A673 (cell line): ENCODE results near the gene UTP15. TPM values are rescaled to one million over a fixed set of nuclear protein-coding genes. Genes with fewer than 3 reads are reported as not detected.

Experiments used
- BruUV-seq: library from RNA; stranded (reverse); fragments of 400-500 nt; replicated peaks from 2 replicates; lab custom pipeline; 2021; lab: Mats Ljungman, UMichigan
- CTCF ChIA-PET: fragments of 300-600 bp; sonication (Branson Sonifier 250); formaldehyde crosslinking; loops from one replicate; lab custom pipeline; 2022; ENCODE audit warnings: antibody characterized with exemption; lab: Charles Lee
- POLR2A ChIA-PET: fragments of 300-600 bp; sonication (Branson Sonifier 250); formaldehyde crosslinking; loops from one replicate; lab custom pipeline; 2022; ENCODE audit warnings: antibody characterized with exemption; ENCODE audit not compliant: low non-redundant PET; lab: Charles Lee
- DNase-seq: peaks from one replicate; pipeline ENCODE4 v3.0.0-alpha.2; 2015; ENCODE audit warnings: low spot score
- H3K27ac ChIP-seq: fragments of 200-600 bp; sonication (generic); 2 replicates; pipeline ENCODE4 v1.5.1; 2016; ENCODE audit warnings: mixed run types, low read depth, mild to moderate bottlenecking, mixed read lengths, antibody characterized with exemption, low read length; ENCODE audit not compliant: poor library complexity, severe bottlenecking
- H3K27me3 ChIP-seq: fragments of 200-600 bp; sonication (generic); replicated peaks from 2 replicates; pipeline ENCODE4 v1.6.1; 2017; ENCODE audit warnings: mixed run types, low read depth, mild to moderate bottlenecking, mixed read lengths, antibody characterized with exemption, low read length; ENCODE audit not compliant: insufficient read depth, poor library complexity
- H3K36me3 ChIP-seq: fragments of 200-600 bp; sonication (generic); 2 replicates; pipeline ENCODE4 v1.6.1; 2016; ENCODE audit warnings: mixed run types, mild to moderate bottlenecking, mixed read lengths, antibody characterized with exemption, low read length; ENCODE audit not compliant: insufficient read depth, poor library complexity, severe bottlenecking
- H3K4me1 ChIP-seq: fragments of 200-600 bp; sonication (generic); 2 replicates; pipeline ENCODE4 v1.6.1; 2017; ENCODE audit warnings: mixed run types, mild to moderate bottlenecking, mixed read lengths, antibody characterized with exemption, low read length; ENCODE audit not compliant: insufficient read depth, poor library complexity, severe bottlenecking
- H3K4me3 ChIP-seq: fragments of 200-600 bp; sonication (generic); 2 replicates; pipeline ENCODE4 v1.5.1; 2016; ENCODE audit warnings: low read depth, mixed run types, mild to moderate bottlenecking, mixed read lengths, low read length; ENCODE audit not compliant: poor library complexity, severe bottlenecking
- H3K9me3 ChIP-seq: fragments of 200-600 bp; sonication (generic); 2 replicates; pipeline ENCODE4 v1.6.1; 2016; ENCODE audit warnings: mixed run types, low read depth, mild to moderate bottlenecking, mixed read lengths, antibody characterized with exemption, low read length; ENCODE audit not compliant: poor library complexity, severe bottlenecking
- CTCF ChIP-seq: fragments of 300-800, 200-600 bp; sonication (generic); conservative IDR thresholded peaks from 2 replicates; pipeline ENCODE4 v1.5.1; 2017; ENCODE audit warnings: low read depth, mild to moderate bottlenecking, antibody characterized with exemption, low read length, moderate library complexity, mixed read lengths
- EZH2 ChIP-seq: fragments of 200-600 bp; sonication (generic); IDR thresholded peaks from 2 replicates; pipeline ENCODE4 v1.6.1; 2017; ENCODE audit warnings: borderline replicate concordance, low read depth, mild to moderate bottlenecking, mixed read lengths, antibody characterized with exemption, low read length; ENCODE audit not compliant: poor library complexity, severe bottlenecking
- intact Hi-C: fragments of 100-400 bp; cut with micrococcal nuclease; formaldehyde crosslinking; loops from one replicate; pipeline ENCODE4 v1.10.0; 2022; ENCODE audit not compliant: unreplicated experiment
- total RNA-seq: library from RNA; stranded (reverse); gene quantifications from 2 replicates; pipeline ENCODE4 v1.2.3, GENCODE V29; 2021

UTP15 gene
- total RNA-seq, 1 experiment from 2014 or later, result 35.4 TPM

DNA sequence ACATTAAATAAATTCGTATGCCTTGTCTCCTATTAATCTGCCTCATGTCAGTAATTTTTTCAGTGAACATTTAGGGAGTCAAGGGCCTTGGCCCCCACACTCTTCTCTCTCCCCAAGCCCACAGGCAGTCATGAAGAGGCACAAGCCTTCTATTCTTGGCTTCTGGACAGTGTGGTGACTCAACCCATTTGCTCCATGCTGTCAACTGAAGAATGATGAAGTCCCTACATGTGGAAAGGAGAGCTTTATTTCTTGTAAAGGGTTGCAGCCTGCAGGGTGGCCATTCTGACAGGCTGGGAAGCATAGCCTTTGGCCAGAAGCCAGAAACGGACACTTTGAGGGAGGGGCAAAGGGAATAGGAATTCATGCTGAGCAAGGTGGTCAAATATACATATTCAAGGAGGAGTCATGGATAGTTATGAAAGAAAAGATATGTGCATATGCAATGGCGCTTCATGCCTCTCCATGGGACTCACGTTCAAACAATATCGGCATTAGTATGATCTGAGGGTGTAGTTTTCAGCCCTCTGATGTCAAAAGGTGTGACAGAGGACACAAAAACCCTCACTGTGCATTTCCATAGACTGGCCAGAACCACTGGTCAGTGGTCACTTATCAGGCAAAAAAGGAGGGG, 31.4 kb upstream of the UTP15 start:
- Histone ChIP-seq H3K36me3 (no peaks in the 10 kb centered on the region), H3K27ac (no peak overlapping the region), H3K4me3 (no peak overlapping the region), H3K4me1 (no peaks in the 10 kb centered on the region), H3K27me3 (no peaks in the 10 kb centered on the region), H3K9me3 (peaks cover 4% of the 10 kb centered on the region)
- no TSS peak for BruUV-seq
- DNase-seq, result no peak
- TF ChIP-seq CTCF (no peak), EZH2 (no peak)
- intact Hi-C loops, result no loop called here
- CTCF ChIA-PET, result no interaction called here
- POLR2A ChIA-PET, result no interaction called here

DNA sequence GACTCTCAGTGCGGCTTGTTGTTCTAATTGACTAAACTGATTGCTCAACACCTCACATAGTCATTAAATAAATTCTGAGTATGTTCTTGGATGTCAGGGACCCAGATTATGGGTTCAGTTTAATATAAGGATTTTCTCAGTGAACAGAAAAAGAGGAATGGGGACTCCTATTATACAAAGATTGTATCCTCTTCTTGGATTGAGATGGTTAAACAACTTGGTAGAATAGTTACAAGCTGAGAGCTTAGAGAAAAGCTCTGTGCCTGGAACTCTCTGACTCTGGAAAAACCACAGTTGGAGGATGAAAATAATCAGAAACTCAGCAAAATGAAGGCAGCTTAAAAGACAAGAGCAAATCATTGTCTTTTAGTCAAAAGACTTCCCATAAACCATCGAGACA, 30.6 kb upstream of the UTP15 start:
- TF ChIP-seq CTCF (no peak), EZH2 (no peak)
- BruUV-seq, result no TSS peak
- Histone ChIP-seq H3K4me1 (no peaks in the 10 kb centered on the region), H3K9me3 (peaks cover 4% of the 10 kb centered on the region), H3K27me3 (no peaks in the 10 kb centered on the region), H3K36me3 (no peaks in the 10 kb centered on the region), H3K27ac (no peak overlapping the region), H3K4me3 (no peak overlapping the region)
- no peak for DNase-seq
- ChIA-PET CTCF (no interaction called here), POLR2A (no interaction called here)
- intact Hi-C loops, result loop anchor here (5.0 kb wide), 2 partner anchors 453 to 613 kb away; no protein-coding TSS in a partner anchor

GRCh38 chr5:73539730-73540129, 25.8 kb upstream of the UTP15 start:
- H3K9me3 ChIP-seq, result peaks cover 4% of the 10 kb centered on the region
- DNase-seq, result no peak
- no TSS peak for BruUV-seq
- ChIA-PET POLR2A (no interaction called here), CTCF (no interaction called here)
- H3K36me3 ChIP-seq, result no peaks in the 10 kb centered on the region
- no peaks in the 10 kb centered on the region for H3K27me3 ChIP-seq
- no peak overlapping the region for H3K4me3 ChIP-seq
- TF ChIP-seq EZH2, result no peak
- no peak for TF ChIP-seq CTCF
- intact Hi-C loops, result loop anchor here (5.0 kb wide), 2 partner anchors 457 to 617 kb away; no protein-coding TSS in a partner anchor
- H3K27ac ChIP-seq, result no peak overlapping the region
- no peaks in the 10 kb centered on the region for H3K4me1 ChIP-seq
